ENCODE measurements around the gene JAG2.

The JAG2 gene

DNA sequence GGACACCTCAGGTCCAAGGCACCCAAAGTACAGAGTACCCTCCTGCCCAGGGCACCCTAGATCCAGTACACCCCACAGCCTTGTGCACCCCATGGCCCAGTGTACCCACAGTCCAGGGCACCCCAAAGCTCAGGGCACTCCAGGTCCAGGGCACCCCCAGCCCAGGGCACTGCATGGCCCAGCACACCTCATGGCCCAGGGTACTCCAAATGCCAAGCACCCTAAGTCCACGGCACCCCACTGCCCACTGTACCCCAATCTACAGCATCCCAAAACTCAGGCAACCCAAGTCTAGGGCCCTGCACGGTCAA, 6.0 kb downstream of the JAG2 start:
- DNase-seq = no peak

- DNase-seq = no peak
Measured at GRCh38 chr14:105161964-105162668, 6.5 kb downstream of the JAG2 start.

DNA sequence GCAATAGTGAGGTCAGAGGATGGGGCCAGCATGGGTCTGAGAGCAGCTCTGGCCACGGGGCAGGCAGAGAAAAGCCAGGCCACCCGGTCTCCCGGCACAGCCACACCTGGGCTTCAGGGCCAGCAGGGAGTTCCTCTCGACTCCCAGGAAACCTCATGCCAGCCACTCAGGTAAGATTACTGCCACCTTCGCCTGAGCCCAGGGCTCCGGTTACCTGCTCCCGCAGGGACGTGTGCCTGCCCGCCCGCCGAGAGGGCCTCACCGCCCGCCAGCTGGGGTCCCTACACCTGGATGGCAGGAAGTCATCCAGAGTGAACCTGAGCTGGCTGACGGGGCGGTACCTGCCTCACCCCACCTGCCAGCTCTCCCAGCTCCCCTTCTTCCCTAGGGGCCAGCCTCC, 7.3 kb downstream of the JAG2 start:
- DNase-seq = no peak

DNA sequence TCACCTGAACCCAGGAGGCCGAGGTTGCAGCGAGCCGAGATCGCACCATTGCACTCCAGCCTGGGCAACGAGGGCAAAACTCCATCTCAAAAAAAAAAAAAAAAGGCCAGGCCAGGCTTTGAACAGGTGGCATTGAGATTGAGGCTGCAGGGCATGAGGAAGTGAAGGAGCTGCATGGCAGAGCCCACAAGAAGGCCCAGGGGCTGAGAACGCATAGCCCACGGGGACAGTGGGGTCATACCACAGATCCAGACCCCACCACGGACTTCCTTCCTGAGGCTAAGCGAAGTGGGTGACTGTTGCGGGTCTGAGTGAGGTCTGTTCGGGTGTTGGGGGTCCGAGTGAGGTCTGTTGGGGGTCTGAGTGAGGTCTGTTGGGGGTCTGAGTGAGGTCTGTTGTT, 7.8 kb downstream of the JAG2 start:
- DNase-seq = no peak

DNA sequence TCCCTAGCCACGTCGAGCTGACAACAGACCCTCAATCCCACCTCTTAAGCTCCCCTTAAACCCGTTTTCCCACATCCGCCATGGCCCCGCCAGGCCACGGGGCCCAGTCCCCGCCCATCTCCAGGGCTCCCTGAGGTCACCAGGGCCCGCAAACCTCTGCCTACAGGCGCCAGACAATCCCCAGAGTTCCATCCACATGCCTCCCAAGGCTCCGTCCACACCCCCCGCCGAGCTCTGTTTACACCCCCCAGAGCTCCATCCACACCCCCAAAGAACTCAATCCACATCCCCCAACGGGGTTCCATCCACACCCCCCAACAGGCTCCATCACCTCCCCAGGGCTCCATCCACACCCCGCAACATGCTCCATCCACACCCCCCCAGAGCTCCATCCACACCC, 9.2 kb downstream of the JAG2 start:
- DNase-seq = no peak

- no peak for DNase-seq
Measured at GRCh38 chr14:105158794-105159193, 9.8 kb downstream of the JAG2 start.

DNA sequence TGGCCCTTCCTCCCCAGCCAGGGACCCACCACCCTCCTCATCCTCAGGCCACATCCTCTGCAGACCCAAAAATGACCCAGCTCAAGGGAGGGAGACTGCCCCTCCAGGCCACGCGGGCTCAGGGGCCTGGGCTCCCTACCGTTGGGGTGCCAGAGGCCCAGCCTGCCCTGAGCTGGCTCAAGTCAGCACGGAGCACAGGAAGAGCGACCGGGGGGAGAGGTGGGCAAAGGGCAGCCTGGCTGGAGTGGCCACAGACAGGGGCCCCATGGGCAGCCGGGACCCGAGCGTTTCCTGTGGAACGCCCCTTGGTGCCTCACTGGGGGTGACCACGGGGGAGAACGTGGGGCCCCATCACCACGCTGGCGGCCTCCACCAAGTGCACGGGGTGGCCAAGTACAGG, 10.7 kb downstream of the JAG2 start:
- DNase-seq = no peak

DNA sequence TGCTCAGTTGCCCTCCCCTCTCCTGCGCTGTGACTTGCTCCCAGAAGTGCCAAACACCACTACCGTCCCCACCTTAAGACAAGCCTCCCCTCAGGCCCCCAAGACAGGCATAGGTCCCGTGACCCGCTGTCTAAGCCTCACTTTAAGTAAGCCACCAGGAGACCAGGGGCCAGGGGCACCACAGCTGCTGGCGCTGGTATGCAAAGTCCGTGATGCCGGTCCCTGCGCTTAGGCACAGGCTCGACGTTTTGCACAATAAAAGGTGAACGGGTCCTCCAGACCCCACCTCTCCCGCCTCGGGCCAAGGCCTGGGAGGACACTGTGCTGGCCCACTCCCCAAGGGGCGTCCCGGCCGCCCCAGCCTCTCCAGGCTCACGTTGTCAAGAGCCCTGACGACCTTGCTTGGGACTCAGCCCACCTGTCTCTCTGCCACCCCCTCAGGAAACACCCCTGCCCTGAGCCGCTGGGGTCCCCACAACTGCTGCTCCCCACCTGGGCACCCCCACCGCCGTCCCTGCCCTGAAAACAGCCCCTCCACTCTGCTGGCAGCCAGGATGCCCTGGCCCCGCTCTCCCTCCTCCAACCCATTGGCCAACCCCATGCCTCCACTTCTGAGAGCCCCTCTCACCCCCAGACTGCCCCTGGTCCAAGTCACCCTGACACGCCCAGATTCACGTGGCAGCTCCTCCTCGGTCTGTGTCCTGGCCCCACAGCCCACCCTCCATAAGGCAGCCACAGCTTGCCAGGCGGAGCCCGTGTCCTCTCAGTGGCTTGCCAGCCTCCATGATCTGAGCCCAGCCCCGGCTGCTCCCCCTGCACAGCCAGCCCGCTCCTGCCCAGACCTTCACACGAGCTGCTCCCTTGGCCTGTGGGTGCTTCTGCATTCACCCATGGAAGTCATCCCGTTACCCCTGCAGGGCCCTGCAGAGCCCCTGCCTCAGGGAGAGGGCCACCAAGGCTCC, 11.9 kb downstream of the JAG2 start:
- no peak for DNase-seq

- no peak for DNase-seq
Measured at GRCh38 chr14:105155681-105156413, 12.7 kb downstream of the JAG2 start.

GRCh38 chr14:105155071-105155651, 13.4 kb downstream of the JAG2 start:
- DNase-seq = no peak

- no peak for DNase-seq
Measured at GRCh38 chr14:105154476-105154871, 14.1 kb downstream of the JAG2 start.

- no peak for DNase-seq
Measured at GRCh38 chr14:105153739-105154475, 14.7 kb downstream of the JAG2 start.

GRCh38 chr14:105153331-105153731, 15.2 kb downstream of the JAG2 start:
- DNase-seq = no peak

GRCh38 chr14:105152794-105153241, 15.8 kb downstream of the JAG2 start:
- no peak for DNase-seq

DNA sequence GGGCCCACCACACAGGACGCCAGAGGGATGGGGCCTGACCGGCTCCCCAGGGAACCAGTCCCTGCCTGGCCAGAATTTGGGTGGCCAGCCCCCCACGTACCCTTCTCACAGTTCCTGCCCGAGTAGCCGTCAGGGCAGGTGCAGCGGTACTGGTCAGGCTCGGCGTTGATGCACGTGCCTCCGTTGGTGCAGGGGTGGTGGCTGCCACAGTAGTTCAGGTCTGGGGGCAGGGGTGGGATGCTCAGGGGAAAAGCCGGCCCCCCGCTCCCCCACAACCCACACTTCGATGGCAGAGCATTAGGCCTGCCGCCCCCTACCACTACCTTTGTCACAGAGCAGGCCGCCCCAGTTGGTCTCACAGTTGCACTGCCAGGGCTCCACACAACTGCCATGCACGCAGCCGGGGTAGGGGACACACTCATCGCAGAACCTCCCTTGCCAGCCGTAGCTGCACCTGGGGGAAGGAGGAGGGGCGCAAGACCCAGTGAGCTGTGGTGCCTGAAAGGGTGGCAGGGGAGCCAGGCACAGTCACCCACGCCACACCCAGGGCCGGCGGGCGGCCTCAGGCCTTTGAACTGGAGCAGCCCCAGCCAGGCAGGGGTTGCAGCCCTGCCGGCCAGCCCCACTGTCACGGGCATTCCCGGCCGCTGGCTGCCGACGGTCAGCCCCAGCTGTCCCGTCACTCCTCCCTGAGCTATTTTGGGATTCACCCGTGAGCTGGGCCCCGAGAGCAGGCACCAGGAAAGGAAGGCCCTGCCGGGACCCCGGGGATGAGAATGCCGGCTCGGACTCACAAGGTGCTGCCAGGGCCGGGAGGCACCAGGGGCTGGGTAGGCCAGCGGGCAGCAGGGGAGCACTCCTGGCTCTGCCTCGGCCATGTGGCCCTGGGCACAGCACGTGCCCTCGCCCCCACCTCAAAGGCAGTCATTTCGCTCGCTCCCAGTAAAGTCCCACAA, 16.5 kb downstream of the JAG2 start:
- DNase-seq = no peak

GRCh38 chr14:105151084-105151837, 17.3 kb downstream of the JAG2 start:
- no peak for DNase-seq

- no peak for DNase-seq
Measured at GRCh38 chr14:105150368-105151083, 18.1 kb downstream of the JAG2 start.

DNA sequence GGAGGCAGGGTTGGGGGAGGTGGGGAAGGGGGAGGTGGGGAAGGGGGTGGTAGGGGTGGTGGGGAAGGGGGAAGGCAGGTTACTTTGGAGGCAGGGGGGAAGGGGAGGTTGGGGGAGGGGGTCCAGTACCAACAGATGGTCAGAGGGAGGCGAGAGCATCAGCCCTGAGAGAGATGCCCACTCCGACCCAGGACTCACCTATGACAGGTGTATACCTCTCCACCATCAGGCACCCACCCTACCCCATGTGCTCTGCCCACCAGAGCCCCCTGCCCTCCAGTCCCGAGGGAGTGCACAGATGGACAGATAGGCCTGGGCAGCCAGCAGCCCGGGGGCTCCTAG, 18.6 kb downstream of the JAG2 start:
- no peak for DNase-seq

GRCh38 chr14:105149146-105149781, 19.3 kb downstream of the JAG2 start:
- no peak for DNase-seq
